ENCODE results near the gene MAN2A2.

Gene MAN2A2

GRCh38 chr15:90860942-90861675 lies 42.0 kb upstream of the MAN2A2 start (continued):
- TF ChIP-seq TOX (CRISPR knock-in tag; IDR thresholded peaks at IDR 0.05; ENCODE audit: borderline replicate concordance) (no peak), OSR1 (CRISPR knock-in tag; IDR thresholded peaks at IDR 0.05) (no peak), CREB5 (CRISPR knock-in tag; IDR thresholded peaks at IDR 0.05; ENCODE audit: low read depth) (no peak), ARNTL (CRISPR knock-in tag; IDR thresholded peaks at IDR 0.05; ENCODE audit: borderline replicate concordance, low read depth) (no peak), TCF4 (CRISPR knock-in tag; IDR thresholded peaks at IDR 0.05; ENCODE audit: borderline replicate concordance) (no peak)

- TF ChIP-seq CSRNP3 (CRISPR knock-in tag; IDR thresholded peaks at IDR 0.05) (no peak), POU6F1 (CRISPR knock-in tag; IDR thresholded peaks at IDR 0.05; ENCODE audit: borderline replicate concordance, low read depth) (no peak), ZNF70 (CRISPR knock-in tag; IDR thresholded peaks at IDR 0.05) (no peak), CREB5 (CRISPR knock-in tag; IDR thresholded peaks at IDR 0.05; ENCODE audit: low read depth) (no peak), TOX (CRISPR knock-in tag; IDR thresholded peaks at IDR 0.05; ENCODE audit: borderline replicate concordance) (no peak), PATZ1 (CRISPR knock-in tag; IDR thresholded peaks at IDR 0.05; ENCODE audit: borderline replicate concordance) (no peak), ESRRG (CRISPR knock-in tag; IDR thresholded peaks at IDR 0.05) (no peak), BACH2 (CRISPR knock-in tag; IDR thresholded peaks at IDR 0.05; ENCODE audit: borderline replicate concordance) (no peak), PPARA (CRISPR knock-in tag; IDR thresholded peaks at IDR 0.05; ENCODE audit: borderline replicate concordance) (no peak), ZFP3 (CRISPR knock-in tag; IDR thresholded peaks at IDR 0.05) (no peak), RARB (CRISPR knock-in tag; IDR thresholded peaks at IDR 0.05) (no peak), CSDC2 (CRISPR knock-in tag; IDR thresholded peaks at IDR 0.05) (no peak), ZC3H10 (CRISPR knock-in tag; IDR thresholded peaks at IDR 0.05) (no peak), ZFP30 (CRISPR knock-in tag; IDR thresholded peaks at IDR 0.05) (no peak), GLIS3 (CRISPR knock-in tag; IDR thresholded peaks at IDR 0.05) (no peak), ISL1 (CRISPR knock-in tag; IDR thresholded peaks at IDR 0.05) (no peak), TCF4 (CRISPR knock-in tag; IDR thresholded peaks at IDR 0.05; ENCODE audit: borderline replicate concordance) (no peak), ZNF8 (CRISPR knock-in tag; IDR thresholded peaks at IDR 0.05) (no peak)
- ATAC-seq, result no peak
These were observed 40.6 kb upstream of the MAN2A2 start for GRCh38 chr15:90862487-90862886.

- no peak for ATAC-seq
- TF ChIP-seq PATZ1 (CRISPR knock-in tag; IDR thresholded peaks at IDR 0.05; ENCODE audit: borderline replicate concordance), result no peak
- TF ChIP-seq TOX (CRISPR knock-in tag; IDR thresholded peaks at IDR 0.05; ENCODE audit: borderline replicate concordance), result no peak
- TF ChIP-seq ISL1 (CRISPR knock-in tag; IDR thresholded peaks at IDR 0.05), result no peak
- TF ChIP-seq CREB5 (CRISPR knock-in tag; IDR thresholded peaks at IDR 0.05; ENCODE audit: low read depth), result no peak
- TF ChIP-seq TCF4 (CRISPR knock-in tag; IDR thresholded peaks at IDR 0.05; ENCODE audit: borderline replicate concordance), result no peak
- TF ChIP-seq BACH2 (CRISPR knock-in tag; IDR thresholded peaks at IDR 0.05; ENCODE audit: borderline replicate concordance), result no peak
- TF ChIP-seq ZFP3 (CRISPR knock-in tag; IDR thresholded peaks at IDR 0.05), result no peak
- TF ChIP-seq CSRNP3 (CRISPR knock-in tag; IDR thresholded peaks at IDR 0.05), result no peak
- TF ChIP-seq RARB (CRISPR knock-in tag; IDR thresholded peaks at IDR 0.05), result no peak
- no peak for TF ChIP-seq POU6F1 (CRISPR knock-in tag; IDR thresholded peaks at IDR 0.05; ENCODE audit: borderline replicate concordance, low read depth)
These were observed 39.9 kb upstream of the MAN2A2 start for GRCh38 chr15:90862964-90863778.

Data from SK-N-SH treated with all-trans-retinoic acid at 6 μM for 48 hours (cell line).